ENCODE results near the gene LTBP3. TPM values are rescaled to one million over a fixed set of nuclear protein-coding genes. Genes with fewer than 3 reads are reported as not detected.
A peak's percentile ranks its signal among the peaks of the same experiment; 100 is the strongest.

Gene LTBP3
- total and polyA plus RNA-seq, 9 of the 15 experiments (the other 6 are each of a cell fraction or from before 2014, with no cell fraction given) = 0.06 to 20.5 (median 4.8) TPM

- TF ChIP-seq VEZF1 (CRISPR knock-in tag; IDR thresholded peaks at IDR 0.05) = peak; percentile 34
- 0 out of 2 replicates have a peak, but pooled peaks have one; percentile 69 for TF ChIP-seq ZNF830 (CRISPR knock-in tag; IDR thresholded peaks at IDR 0.05)
- peak; percentile 78; the same call in 1 of the 2 replicates for TF ChIP-seq ZNF561 (CRISPR knock-in tag; conservative IDR thresholded peaks at IDR 0.05)
- peak; percentile 84 for TF ChIP-seq ZSCAN32 (CRISPR knock-in tag; IDR thresholded peaks at IDR 0.05)
- TF ChIP-seq, protein P1, sequence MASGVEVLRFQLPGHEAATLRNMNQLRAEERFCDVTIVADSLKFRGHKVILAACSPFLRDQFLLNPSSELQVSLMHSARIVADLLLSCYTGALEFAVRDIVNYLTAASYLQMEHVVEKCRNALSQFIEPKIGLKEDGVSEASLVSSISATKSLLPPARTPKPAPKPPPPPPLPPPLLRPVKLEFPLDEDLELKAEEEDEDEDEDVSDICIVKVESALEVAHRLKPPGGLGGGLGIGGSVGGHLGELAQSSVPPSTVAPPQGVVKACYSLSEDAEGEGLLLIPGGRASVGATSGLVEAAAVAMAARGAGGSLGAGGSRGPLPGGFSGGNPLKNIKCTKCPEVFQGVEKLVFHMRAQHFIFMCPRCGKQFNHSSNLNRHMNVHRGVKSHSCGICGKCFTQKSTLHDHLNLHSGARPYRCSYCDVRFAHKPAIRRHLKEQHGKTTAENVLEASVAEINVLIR (CRISPR knock-in tag; IDR thresholded peaks at IDR 0.05) = 0 out of 2 replicates have a peak, but pooled peaks have one; percentile 26
- no peak for TF ChIP-seq CTBP1 (IDR thresholded peaks at IDR 0.05; ENCODE audit: borderline replicate concordance)
- TF ChIP-seq DNMT1 (IDR thresholded peaks at IDR 0.05) = 0 out of 2 replicates have a peak, but pooled peaks have one; percentile 21
- TF ChIP-seq HES1 (IDR thresholded peaks at IDR 0.05; ENCODE audit: low read depth) = no peak
- 0 out of 2 replicates have a peak, but pooled peaks have one; percentile 81 for TF ChIP-seq HOXB6 (CRISPR knock-in tag; IDR thresholded peaks at IDR 0.05; ENCODE audit: borderline replicate concordance)
- TF ChIP-seq ZNF318 (IDR thresholded peaks at IDR 0.05; ENCODE audit: borderline replicate concordance in 1 of 2, low read depth in 1 of 2) = peak in 1 of 2 experiments; percentile 55; a peak in 1 of 4 replicates
- TF ChIP-seq LARP7 (IDR thresholded peaks at IDR 0.05) = peak; percentile 90
- peak; percentile 90 for TF ChIP-seq DLX4 (CRISPR knock-in tag; IDR thresholded peaks at IDR 0.05)
- no peak; the same call in 1 of the 2 replicates for TF ChIP-seq BACH1 (tag; IDR thresholded peaks at IDR 0.05)
- TF ChIP-seq ETV1 (tag; conservative IDR thresholded peaks at IDR 0.05; ENCODE audit: low read depth) = no peak
Observed at GRCh38 chr11:65502555-65503367, 55.4 kb downstream of the LTBP3 start (continued).
